ENCODE data around the gene VPS13D. TPM values are rescaled to one million over a fixed set of nuclear protein-coding genes. Genes with fewer than 3 reads are reported as not detected.

VPS13D gene
- total RNA-seq, 1 donor from 2014 or later: 81.7 TPM

DNA sequence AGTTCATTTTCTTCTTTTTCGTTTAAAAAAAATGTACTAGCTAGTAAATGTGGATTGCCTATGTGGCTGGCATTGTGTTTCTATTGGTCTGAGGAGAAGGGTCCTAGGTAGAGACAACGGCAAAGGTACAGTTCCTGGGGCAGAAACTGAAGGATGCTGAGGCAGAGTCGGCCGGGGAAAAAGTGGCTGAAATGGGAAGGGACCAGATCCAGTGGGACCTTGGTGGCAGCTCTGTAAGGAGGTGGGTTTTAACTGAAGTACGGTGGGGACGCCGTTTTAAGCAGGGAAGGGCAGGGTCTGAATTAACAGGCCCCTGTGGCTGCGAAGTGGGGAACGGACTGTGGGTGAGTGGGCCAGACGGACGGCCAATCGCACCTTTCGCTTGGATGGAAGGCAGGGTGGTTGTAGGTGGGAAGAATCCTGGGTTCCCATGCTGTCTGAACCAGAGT lies 420 bp upstream of the VPS13D start:
- DNase-seq (no peak), ATAC-seq (no peak)
- TF ChIP-seq, protein P1, sequence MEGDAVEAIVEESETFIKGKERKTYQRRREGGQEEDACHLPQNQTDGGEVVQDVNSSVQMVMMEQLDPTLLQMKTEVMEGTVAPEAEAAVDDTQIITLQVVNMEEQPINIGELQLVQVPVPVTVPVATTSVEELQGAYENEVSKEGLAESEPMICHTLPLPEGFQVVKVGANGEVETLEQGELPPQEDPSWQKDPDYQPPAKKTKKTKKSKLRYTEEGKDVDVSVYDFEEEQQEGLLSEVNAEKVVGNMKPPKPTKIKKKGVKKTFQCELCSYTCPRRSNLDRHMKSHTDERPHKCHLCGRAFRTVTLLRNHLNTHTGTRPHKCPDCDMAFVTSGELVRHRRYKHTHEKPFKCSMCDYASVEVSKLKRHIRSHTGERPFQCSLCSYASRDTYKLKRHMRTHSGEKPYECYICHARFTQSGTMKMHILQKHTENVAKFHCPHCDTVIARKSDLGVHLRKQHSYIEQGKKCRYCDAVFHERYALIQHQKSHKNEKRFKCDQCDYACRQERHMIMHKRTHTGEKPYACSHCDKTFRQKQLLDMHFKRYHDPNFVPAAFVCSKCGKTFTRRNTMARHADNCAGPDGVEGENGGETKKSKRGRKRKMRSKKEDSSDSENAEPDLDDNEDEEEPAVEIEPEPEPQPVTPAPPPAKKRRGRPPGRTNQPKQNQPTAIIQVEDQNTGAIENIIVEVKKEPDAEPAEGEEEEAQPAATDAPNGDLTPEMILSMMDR (IDR thresholded peaks at IDR 0.05): no peak
- peaks cover 25% of the 10 kb centered on the region for H3K4me1 ChIP-seq
- H3K27ac ChIP-seq: no peak overlapping the region
- intact Hi-C loops (cut with DNase I): no loop called here
- peaks cover 10% of the 10 kb centered on the region for H3K36me3 ChIP-seq
- no peaks in the 10 kb centered on the region for H3K27me3 ChIP-seq (ENCODE audit: low read depth)
- H3K9me3 ChIP-seq: no peaks in the 10 kb centered on the region
- peak overlapping the region; percentile 98 for H3K4me3 ChIP-seq

DNA sequence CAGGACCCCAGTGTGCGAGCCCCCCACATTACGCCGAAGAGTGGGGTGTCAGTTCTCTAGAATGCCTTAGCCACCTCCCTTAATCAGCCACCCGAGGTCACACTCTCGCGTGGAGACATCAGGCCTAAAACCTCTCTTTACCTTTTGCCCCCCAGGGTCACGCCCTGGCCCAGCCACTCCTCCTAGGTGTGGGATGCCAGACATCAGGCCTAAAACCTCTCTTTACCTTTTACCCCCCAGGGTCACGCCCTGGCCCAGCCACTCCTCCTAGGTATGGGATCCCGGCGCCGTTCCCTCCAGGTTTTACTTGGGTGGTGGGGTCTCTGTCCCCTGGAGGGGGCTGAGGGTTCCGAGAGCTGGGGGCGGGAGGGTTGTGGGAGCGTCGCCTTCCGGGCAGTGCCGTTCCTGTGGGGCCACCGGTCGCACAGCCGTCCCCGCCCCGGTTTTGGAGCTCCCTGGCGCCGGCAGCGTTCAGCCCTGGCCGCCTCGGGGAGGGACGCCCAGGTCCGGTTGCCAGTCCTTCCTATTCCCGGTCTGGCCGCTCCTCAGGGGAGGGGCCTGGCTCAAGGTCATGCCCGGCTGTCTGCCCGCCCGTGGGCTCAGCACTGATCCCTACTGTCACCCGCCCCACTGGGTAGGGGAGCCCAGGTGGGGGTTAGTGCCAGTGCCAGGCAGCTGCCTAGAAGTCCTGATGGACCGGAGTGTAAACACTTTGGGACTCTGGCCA lies 882 bp downstream of the VPS13D start:
- peak; percentile 87 to 91 for ATAC-seq
- TF ChIP-seq, protein P1 (IDR thresholded peaks at IDR 0.05): no peak
- Histone ChIP-seq H3K36me3 (peaks cover 23% of the 10 kb centered on the region), H3K9me3 (no peaks in the 10 kb centered on the region), H3K27ac (peak overlapping the region; percentile 95), H3K4me1 (peaks cover 25% of the 10 kb centered on the region), H3K27me3 (ENCODE audit: low read depth) (no peaks in the 10 kb centered on the region), H3K4me3 (peak overlapping the region; percentile 98)
- intact Hi-C loops (cut with DNase I): no loop called here
- DNase-seq: peak; percentile 86

DNA sequence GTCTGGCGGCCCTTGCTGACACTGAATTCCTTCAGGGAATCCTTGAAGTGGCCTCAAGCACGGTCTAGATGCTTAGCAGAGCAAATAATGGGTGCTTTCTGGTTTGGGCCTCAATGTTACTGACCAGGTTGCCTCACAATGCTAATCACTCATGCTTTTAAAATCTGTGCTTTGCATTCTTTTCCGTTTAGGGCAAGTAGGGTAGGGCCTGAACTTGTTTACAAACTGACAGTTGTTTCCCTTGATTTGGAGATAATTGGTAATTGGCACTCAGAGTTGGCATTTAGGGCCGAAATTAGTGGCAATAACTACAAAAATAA lies 1.4 kb downstream of the VPS13D start:
- peaks cover 28% of the 10 kb centered on the region for H3K36me3 ChIP-seq
- H3K4me1 ChIP-seq: peaks cover 25% of the 10 kb centered on the region
- TF ChIP-seq, protein P1 (IDR thresholded peaks at IDR 0.05): no peak
- H3K27ac ChIP-seq: peak overlapping the region; percentile 95
- no peak for ATAC-seq
- peak overlapping the region; percentile 98 for H3K4me3 ChIP-seq
- DNase-seq: no peak
- H3K9me3 ChIP-seq: no peaks in the 10 kb centered on the region
- intact Hi-C loops (cut with DNase I): no loop called here
- H3K27me3 ChIP-seq (ENCODE audit: low read depth): no peaks in the 10 kb centered on the region

DNA sequence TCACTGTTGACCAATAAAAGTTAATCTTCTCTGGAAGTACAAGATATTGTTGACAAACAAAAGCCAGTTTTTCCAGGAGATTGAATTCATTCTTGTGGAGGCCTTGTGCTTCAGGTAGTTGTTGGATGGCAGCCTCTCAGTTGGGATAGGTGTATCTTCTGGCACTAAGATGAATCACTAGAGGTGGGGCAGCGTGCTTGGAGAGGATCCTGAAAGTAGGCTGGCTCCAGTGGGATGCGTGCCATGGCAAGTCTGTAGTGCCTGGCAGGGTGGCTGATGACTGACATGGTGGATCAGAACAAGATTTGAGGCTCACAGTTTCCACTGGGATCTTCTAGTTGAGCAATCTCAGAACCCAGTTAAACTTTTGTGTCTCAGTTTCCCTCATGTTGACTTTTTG lies 2.4 kb downstream of the VPS13D start:
- TF ChIP-seq, protein P1 (IDR thresholded peaks at IDR 0.05): no peak
- H3K36me3 ChIP-seq: peaks cover 36% of the 10 kb centered on the region
- no peak for ATAC-seq

DNA sequence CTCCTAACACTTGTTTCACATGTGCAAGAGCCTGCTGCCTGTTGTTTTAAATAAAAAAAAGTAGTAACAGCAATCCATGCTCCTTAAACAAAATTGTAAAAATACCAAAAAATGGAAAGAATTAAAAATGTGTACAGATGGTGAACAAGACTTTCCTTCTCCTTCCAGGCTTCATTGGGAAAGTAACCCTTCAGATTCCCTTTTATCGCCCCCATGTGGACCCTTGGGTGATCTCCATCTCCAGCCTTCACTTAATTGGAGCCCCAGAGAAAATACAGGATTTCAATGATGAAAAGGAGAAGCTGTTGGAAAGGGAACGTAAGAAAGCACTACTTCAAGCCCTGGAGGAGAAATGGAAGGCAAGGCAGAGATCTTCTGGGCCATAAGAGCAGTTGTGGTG lies 14.2 kb downstream of the VPS13D start:
- H3K4me1 ChIP-seq: no peaks in the 10 kb centered on the region
- no peak overlapping the region for H3K27ac ChIP-seq
- H3K4me3 ChIP-seq: no peak overlapping the region
- TF ChIP-seq, protein P1 (IDR thresholded peaks at IDR 0.05): peak; percentile 33
- no peaks in the 10 kb centered on the region for H3K9me3 ChIP-seq
- no peaks in the 10 kb centered on the region for H3K27me3 ChIP-seq (ENCODE audit: low read depth)
- peaks cover 97% of the 10 kb centered on the region for H3K36me3 ChIP-seq
- ATAC-seq (no peak), DNase-seq (no peak)
- intact Hi-C loops (cut with DNase I): no loop called here

More for the DNA sequence above, 2.4 kb downstream of the VPS13D start:
- no peaks in the 10 kb centered on the region for H3K27me3 ChIP-seq (ENCODE audit: low read depth)
- no peak overlapping the region for H3K4me3 ChIP-seq
- no peak for DNase-seq
- H3K27ac ChIP-seq: no peak overlapping the region
- H3K4me1 ChIP-seq: peaks cover 25% of the 10 kb centered on the region
- intact Hi-C loops (cut with DNase I): no loop called here
- H3K9me3 ChIP-seq: no peaks in the 10 kb centered on the region

Measured in lower lobe of right lung (tissue), 2 donors.